Measurements from ENCODE around the gene CHRNE.
"Not testable (repeated sequence)": the region's sequence is repeated elsewhere in the genome, so short reads cannot be mapped to it uniquely, and the experiment has no call there.

CHRNE gene

GRCh38 chr17:4906642-4907041 is 3.7 kb upstream of the CHRNE start:
- not testable (repeated sequence) for DNase-seq (ENCODE audit: low read depth in 2 of 2)

DNA sequence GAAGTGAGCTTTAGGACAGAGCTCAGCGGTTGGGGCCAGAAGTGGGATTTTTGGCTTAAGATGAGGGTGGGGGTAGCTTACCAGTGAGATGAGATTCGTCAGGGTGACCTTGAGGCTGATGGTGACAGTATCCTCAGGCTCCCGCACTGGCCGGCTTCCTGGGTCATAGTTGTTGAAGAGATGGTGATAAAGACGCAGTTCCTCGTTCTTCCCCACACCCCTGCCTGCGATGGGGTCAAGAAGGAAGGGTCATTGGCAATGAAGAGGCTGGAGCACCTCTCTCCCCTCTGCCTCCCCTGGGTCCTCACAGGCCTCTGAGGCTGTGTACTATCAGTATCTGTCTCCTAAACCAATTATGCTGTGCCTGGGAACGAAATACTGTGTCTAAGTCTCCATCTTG is 358 bp downstream of the CHRNE start:
- DNase-seq (ENCODE audit: low read depth in 2 of 2) = no peak

DNA sequence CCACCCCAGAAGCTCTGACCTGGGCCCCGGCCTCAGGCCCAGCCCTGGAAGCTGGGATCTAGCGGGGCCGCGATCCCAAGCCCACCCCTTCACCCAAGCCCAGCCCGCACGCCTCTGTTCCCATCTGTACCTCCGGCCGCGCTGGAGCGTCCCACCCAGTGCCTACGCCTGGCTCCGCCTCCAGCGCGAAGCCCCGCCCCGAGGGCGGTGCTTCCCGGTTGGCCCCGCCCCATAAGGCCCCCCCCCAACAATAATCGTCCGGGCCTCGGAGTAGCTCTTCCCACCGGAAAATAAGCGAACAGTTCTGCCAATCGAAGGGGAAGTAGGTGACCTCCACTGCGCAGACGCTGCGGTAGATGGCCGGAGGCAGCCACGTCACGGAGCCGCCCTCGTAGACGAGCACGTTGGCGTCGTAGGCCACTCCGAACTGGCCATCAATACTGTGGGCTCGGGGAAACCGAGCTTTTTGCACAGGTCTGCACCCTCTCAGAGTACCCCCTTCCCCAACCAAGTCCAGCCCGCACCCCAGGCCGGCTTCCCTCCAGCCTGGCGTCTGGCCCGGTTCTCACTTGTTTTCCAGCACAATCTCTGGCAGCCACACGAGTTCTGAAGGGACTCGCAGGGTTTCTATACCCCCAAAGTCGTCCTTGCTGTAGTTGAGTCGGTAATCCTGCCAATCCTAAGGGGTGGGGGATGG is 1.1 kb downstream of the CHRNE start:
- DNase-seq (ENCODE audit: low read depth in 2 of 2) = no peak

DNA sequence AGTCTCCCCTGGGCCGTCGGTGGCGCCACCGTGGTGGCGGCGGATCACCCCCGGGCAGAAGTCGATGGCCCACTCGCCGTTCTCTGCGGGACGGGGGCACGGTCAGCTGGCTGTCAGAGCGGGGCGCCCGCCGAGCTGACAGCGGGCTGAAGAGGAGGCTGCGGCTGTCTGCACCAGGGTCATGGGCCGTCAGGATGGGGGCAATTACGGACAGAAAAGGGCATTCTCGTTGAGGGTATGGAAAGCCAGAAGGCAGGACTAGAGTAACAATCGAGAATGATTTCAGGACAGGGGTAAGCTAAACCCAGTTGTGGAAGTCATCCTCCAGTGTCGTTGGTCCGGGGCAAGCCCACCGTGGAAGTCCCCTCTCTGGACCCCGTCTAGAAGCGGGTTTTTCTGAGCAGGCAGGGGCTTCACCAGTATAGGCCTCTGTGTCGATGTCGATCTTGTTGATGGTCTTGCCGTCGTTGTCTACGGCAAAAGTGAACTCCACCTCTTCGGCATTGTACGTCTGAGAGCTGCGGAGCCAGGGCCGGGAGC is 1.7 kb downstream of the CHRNE start:
- no peak for DNase-seq (ENCODE audit: low read depth in 2 of 2)

GRCh38 chr17:4900231-4901107 is 2.4 kb downstream of the CHRNE start:
- DNase-seq (ENCODE audit: low read depth in 2 of 2) = no peak

DNA sequence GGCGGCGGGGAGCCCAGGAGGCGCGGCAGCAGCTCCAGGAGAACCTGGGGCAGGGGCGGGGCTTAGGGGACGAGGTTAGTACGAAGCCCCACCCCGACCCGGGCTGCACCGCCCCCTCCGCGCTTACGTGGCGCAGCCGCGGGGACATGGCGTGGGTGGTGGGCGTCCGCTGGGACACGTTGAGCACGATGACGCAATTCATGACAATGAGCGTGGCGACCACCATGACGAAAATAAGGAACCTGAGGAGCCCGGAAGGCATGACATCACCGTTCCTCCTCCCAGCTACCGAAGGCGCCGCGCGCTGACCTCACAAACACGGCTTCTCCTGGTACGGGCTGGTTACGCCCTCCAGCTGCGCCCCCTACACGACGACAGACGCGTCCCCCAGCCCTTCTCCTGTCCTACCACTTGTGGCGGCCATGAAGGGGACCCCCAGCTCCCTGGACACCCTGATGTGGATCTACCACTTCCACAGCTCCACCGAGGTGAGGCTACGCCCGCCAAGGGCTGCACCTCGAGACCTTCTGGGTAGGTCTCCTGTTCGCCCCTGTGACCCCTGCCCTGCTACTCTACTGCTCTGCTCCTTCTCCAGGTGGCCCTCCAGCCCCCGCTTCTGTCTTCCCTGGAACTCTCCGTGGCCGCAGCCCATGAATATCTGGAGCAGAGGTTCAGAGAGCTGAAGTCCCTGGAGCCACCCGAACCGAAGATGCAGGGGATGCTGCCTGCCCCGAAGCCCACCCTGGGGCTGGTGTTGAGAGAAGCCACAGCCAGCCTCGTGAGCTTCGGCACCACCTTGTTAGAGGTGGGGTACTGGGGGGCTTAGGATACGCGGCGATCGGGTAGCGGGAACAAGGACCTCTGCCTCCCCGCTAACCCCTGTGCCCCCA is 3.3 kb downstream of the CHRNE start, which contains the start of gene C17orf107:
TSS of gene C17orf107 (plus strand) at position 196 of the 890 bp plus-strand sequence. CDS start at position 423, 227 bp downstream.
- DNase-seq (ENCODE audit: low read depth in 2 of 2) = peak; percentile 82 to 86

- DNase-seq (ENCODE audit: low read depth in 2 of 2) = no peak
Measured at GRCh38 chr17:4898927-4899326, 4.0 kb downstream of the CHRNE start.

DNA sequence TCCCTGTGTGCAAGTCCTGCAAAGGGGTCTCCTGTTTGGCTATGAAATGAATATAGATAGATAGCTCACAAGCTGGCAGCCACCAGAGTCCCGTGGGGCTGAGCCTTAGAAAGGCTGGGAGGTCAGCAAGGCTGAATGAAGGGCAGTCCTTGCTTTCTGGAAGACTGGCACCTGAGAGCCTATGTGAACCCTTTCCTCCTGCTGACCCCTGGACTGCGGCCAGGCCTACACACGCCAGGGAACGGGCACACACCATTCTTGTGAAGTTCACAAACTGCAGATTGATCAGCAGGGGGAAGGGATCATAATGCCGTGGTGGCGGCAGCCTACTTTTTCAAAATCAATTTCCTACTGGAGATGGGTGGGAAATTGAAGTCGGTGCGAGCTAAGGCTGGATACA is 4.5 kb downstream of the CHRNE start:
- no peak for DNase-seq (ENCODE audit: low read depth in 2 of 2)

DNA sequence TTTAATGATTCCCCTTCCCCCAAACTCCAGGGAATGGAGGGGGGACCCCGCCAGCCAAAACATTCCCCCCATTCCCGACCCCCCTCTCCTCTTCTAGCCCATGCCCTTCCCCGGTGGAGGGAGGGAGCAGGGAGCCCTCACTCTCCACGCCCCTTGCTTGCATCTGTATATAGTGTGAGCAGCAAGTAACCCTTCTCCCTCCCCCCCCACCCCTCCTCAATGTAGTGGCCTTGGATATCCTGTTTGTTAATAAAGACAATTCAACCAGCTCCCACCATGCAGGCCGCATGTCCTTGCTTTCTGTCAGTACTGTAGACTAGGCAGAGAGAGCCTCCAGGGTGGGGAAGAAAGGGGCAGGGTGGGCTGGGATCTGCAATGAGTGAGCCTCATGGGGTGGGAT is 5.1 kb downstream of the CHRNE start:
- DNase-seq (ENCODE audit: low read depth in 2 of 2) = no peak

DNA sequence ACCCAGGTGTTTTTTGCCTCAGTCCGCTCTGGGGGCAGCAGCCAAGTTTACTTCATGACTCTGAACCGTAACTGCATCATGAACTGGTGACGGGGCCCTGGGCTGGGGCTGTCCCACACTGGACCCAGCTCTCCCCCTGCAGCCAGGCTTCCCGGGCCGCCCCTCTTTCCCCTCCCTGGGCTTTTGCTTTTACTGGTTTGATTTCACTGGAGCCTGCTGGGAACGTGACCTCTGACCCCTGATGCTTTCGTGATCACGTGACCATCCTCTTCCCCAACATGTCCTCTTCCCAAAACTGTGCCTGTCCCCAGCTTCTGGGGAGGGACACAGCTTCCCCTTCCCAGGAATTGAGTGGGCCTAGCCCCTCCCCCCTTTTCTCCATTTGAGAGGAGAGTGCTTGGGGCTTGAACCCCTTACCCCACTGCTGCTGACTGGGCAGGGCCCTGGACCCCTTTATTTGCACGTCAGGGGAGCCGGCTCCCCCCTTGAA is 5.7 kb downstream of the CHRNE start:
- no peak for DNase-seq (ENCODE audit: low read depth in 2 of 2)

DNA sequence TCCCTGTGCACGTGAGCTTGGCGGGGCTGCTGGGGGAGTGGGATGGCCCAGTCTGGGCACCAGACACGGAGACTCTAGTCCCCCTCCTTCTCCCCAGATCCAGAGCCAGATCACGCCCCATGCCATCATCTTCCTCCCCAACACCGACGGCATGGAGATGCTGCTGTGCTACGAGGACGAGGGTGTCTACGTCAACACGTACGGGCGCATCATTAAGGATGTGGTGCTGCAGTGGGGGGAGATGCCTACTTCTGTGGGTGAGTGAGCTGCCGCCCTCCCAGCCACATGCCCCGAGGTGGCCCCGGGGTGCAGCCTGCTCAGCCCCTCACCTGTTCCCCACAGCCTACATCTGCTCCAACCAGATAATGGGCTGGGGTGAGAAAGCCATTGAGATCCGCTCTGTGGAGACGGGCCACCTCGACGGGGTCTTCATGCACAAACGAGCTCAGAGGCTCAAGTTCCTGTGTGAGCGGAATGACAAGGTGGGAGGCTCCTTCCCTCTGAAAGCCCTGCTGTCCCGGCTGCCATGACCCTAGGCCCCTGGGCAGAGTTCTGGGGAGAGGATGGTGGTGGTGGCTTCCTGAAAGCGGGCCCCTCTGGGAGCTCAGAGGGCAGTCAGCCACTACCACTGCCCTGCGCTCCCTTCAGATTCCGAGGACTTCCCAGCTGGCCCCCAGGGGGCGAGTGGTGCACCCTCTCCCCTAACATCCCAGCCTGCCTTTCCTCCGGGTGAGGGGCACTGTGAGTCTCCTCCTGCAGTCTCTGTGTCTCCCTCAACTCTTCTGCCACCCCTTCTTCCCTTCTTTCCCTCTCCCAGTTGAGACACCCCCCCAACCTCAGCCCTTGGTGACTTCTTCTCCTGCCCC is 6.3 kb downstream of the CHRNE start:
- DNase-seq (ENCODE audit: low read depth in 2 of 2) = no peak

DNA sequence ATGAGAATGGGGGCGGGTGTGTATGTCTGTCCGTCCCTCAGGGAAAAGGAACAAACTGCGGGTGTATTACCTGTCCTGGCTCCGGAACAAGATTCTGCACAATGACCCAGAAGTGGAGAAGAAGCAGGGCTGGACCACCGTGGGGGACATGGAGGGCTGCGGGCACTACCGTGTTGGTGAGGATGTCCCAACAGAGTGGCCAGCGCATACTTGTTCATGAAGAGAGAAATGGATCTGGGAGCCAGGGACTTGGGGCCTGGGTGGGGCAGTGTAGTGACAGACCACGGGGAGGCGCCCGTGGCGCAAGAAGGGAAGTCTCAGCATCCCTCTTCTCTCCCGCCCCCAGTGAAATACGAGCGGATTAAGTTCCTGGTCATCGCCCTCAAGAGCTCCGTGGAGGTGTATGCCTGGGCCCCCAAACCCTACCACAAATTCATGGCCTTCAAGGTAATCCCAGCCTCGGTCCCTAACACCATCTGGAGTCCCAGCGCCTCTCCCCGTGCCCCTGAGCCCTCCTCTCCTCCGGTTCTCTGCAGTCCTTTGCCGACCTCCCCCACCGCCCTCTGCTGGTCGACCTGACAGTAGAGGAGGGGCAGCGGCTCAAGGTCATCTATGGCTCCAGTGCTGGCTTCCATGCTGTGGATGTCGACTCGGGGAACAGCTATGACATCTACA is 7.1 kb downstream of the CHRNE start:
- no peak for DNase-seq (ENCODE audit: low read depth in 2 of 2)

DNA sequence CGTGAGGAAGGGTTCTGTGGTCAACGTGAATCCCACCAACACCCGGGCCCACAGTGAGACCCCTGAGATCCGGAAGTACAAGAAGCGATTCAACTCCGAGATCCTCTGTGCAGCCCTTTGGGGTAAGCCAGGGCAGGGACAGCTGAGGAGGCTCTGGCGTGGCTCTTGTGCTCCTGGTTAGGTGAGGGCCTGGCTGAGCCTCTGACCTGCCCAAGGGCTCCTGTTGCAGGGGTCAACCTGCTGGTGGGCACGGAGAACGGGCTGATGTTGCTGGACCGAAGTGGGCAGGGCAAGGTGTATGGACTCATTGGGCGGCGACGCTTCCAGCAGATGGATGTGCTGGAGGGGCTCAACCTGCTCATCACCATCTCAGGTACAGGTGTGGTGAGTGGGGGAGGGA is 7.8 kb downstream of the CHRNE start:
- no peak for DNase-seq (ENCODE audit: low read depth in 2 of 2)

- DNase-seq (ENCODE audit: low read depth in 2 of 2) = no peak
Measured at GRCh38 chr17:4893721-4894560, 9.0 kb downstream of the CHRNE start.

- DNase-seq (ENCODE audit: low read depth in 2 of 2) = no peak
Measured at GRCh38 chr17:4893272-4893671, 9.6 kb downstream of the CHRNE start.

DNA sequence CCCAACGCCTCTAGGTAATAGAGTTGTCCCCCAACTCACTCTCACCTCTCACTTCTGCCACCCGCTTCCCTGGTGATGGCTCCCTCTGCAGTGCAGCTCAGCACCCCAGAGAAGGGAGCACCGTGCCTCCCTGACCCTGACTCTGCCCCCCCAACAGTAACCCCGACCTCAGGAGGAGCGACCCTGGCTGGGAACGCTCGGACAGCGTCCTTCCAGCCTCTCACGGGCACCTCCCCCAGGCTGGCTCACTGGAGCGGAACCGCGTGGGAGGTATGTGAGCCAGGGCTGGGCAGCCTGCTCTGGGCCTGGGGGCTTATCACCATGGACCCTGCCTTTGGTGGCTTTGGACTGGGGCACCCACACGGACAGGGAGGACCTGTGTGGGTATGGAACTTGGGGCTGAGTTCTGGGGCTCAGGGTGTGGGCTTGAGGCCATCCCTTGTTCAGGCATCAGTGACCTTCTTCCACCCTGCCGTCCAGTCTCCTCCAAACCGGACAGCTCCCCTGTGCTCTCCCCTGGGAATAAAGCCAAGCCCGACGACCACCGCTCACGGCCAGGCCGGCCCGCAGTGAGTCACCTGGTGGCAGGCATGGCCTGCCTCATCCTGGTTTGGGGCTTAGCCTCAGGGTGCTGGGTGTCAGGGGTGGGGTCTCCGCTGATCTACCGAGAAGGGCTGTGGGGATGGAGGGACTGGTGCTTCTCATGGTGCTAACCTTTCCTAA is 10.2 kb downstream of the CHRNE start:
- DNase-seq (ENCODE audit: low read depth in 2 of 2) = no peak

GRCh38 chr17:4891411-4892410 is 11.2 kb downstream of the CHRNE start:
- no peak for DNase-seq (ENCODE audit: low read depth in 2 of 2)
